ENCODE measurements around the gene TOM1L2. TPM values are rescaled to one million over a fixed set of nuclear protein-coding genes. Genes with fewer than 3 reads are reported as not detected.

Gene TOM1L2
- total RNA-seq, 4 donors from 2014 or later, result 55.7 to 97.1 (median 73.3) TPM

- H3K36me3 ChIP-seq, result peaks cover 0 to 6% of the 10 kb centered on the region in 2 donors
- in situ Hi-C loops (cut with MboI; ENCODE audit: low sequenced_read_pairs in 4 of 4) (loop anchor here in 3 of 4 donors (25.0 kb wide), 1 partner anchor 147 kb away; the partner anchor contains the start of genes ATPAF2 (in 3 of the 3) and GID4 (in 3 of the 3)), intact Hi-C loops (cut with DNase I; ENCODE audit: low total_unique reads) (no loop called here)
- H3K9me3 ChIP-seq, result no peaks in the 10 kb centered on the region
- H3K4me3 ChIP-seq, result no peak overlapping the region
- TF ChIP-seq CTCF (IDR thresholded peaks at IDR 0.05 in 4 of 5, conservative IDR thresholded peaks at IDR 0.05 in 1 of 5), result no peak
- no peak for TF ChIP-seq POLR2A (IDR thresholded peaks at IDR 0.05)
- DNase-seq (no peak), ATAC-seq (no peak)
- no peaks in the 10 kb centered on the region for H3K27me3 ChIP-seq
- H3K27ac ChIP-seq, result no peak overlapping the region
- peaks cover 19 to 20% of the 10 kb centered on the region in 2 donors for H3K4me1 ChIP-seq
These were observed 82.3 kb downstream of the TOM1L2 start for GRCh38 chr17:17889922-17890321.

- ATAC-seq (no peak), DNase-seq (no peak)
- Histone ChIP-seq H3K27ac (no peak overlapping the region), H3K4me3 (no peak overlapping the region), H3K4me1 (peaks cover 30 to 31% of the 10 kb centered on the region in 2 donors), H3K27me3 (no peaks in the 10 kb centered on the region), H3K9me3 (no peaks in the 10 kb centered on the region), H3K36me3 (peaks cover 0 to 6% of the 10 kb centered on the region in 2 donors)
- intact Hi-C loops (cut with DNase I; ENCODE audit: low total_unique reads), result no loop called here
- TF ChIP-seq POLR2A (IDR thresholded peaks at IDR 0.05) (no peak), CTCF (IDR thresholded peaks at IDR 0.05 in 4 of 5, conservative IDR thresholded peaks at IDR 0.05 in 1 of 5) (no peak)
- in situ Hi-C loops (cut with MboI; ENCODE audit: low sequenced_read_pairs in 4 of 4), result loop anchor here in 3 of 4 donors (25.0 kb wide), 1 partner anchor 148 kb away; the partner anchor contains the start of genes ATPAF2 (in 3 of the 3) and GID4 (in 3 of the 3)
These were observed 83.4 kb downstream of the TOM1L2 start for GRCh38 chr17:17888821-17889220.

- intact Hi-C loops (cut with DNase I; ENCODE audit: low total_unique reads) (no loop called here), in situ Hi-C loops (cut with MboI; ENCODE audit: low sequenced_read_pairs in 4 of 4) (loop anchor here in 3 of 4 donors (25.0 kb wide), 1 partner anchor 149 kb away; the partner anchor contains the start of genes ATPAF2 (in 3 of the 3) and GID4 (in 3 of the 3))
- TF ChIP-seq CTCF (IDR thresholded peaks at IDR 0.05 in 4 of 5, conservative IDR thresholded peaks at IDR 0.05 in 1 of 5) (no peak), POLR2A (IDR thresholded peaks at IDR 0.05) (no peak)
- H3K27ac ChIP-seq, result no peak overlapping the region
- H3K4me3 ChIP-seq, result no peak overlapping the region
- DNase-seq (no peak), ATAC-seq (no peak)
- no peaks in the 10 kb centered on the region for H3K9me3 ChIP-seq
- H3K4me1 ChIP-seq, result peaks cover 31 to 34% of the 10 kb centered on the region in 2 donors
- H3K27me3 ChIP-seq, result no peaks in the 10 kb centered on the region
- H3K36me3 ChIP-seq, result peaks cover 0 to 3% of the 10 kb centered on the region in 2 donors
These were observed 83.8 kb downstream of the TOM1L2 start for GRCh38 chr17:17888371-17888770.

- no peak for TF ChIP-seq POLR2A (IDR thresholded peaks at IDR 0.05)
- TF ChIP-seq CTCF (IDR thresholded peaks at IDR 0.05 in 4 of 5, conservative IDR thresholded peaks at IDR 0.05 in 1 of 5), result no peak
- Histone ChIP-seq H3K27ac (no peak overlapping the region), H3K4me3 (no peak overlapping the region), H3K9me3 (no peaks in the 10 kb centered on the region), H3K27me3 (no peaks in the 10 kb centered on the region), H3K4me1 (peaks cover 31 to 34% of the 10 kb centered on the region in 2 donors), H3K36me3 (peaks cover 0 to under 1% of the 10 kb centered on the region in 2 donors)
- intact Hi-C loops (cut with DNase I; ENCODE audit: low total_unique reads) (no loop called here), in situ Hi-C loops (cut with MboI; ENCODE audit: low sequenced_read_pairs in 4 of 4) (loop anchor here in 3 of 4 donors (25.0 kb wide), 1 partner anchor 149 kb away; the partner anchor contains the start of genes ATPAF2 (in 3 of the 3) and GID4 (in 3 of the 3))
- DNase-seq (no peak), ATAC-seq (no peak)
These were observed 84.4 kb downstream of the TOM1L2 start for GRCh38 chr17:17887752-17888304.
